ENCODE measurements around the gene CTIF. TPM values are rescaled to one million over a fixed set of nuclear protein-coding genes. Genes with fewer than 3 reads are reported as not detected.
A peak's percentile ranks its signal among the peaks of the same experiment; 100 is the strongest.

CTIF gene
- total and polyA plus RNA-seq, 5 donors, result 41.0 to 78.2 (median 48.5) TPM

DNA sequence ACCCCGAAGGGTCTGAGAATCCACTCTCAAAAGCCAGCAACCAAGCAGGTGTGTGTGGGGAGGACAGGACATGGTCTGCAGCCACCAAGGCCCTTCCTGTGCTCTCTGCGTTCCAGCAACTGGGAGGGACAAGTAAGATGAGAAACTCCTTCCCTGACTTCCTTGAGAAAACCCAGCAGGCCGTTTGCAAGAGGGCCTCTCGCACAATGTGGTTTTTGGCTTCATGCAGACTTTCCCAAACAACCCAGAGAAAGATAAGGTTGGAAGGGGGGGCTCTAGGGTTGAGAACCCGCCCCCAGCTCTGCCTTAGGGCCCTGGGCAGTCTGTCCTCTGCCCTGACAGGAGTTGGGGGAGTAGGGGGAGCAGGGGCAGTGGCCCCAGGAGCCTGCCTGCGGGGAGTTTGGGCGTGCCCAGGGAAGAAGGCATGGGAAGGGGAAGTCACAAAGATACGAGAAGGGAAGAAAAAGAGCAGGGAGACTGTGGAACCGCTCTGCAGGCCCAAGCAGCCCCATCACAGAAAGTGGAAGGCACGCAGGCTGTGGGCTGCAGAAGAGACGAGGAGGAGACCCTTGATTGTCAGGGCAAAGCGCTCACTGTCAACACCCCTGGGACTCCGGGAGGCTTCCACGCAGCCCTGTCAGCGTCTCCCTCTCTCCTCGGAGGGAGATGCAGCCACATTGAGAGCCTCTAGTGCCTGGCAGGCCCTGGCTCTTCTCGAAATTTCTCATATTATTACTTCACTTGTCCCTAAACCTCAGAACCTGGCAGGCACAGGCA, 312.2 kb downstream of the CTIF start:
- Histone ChIP-seq H3K4me3 (ENCODE audit: low read length) (no peak overlapping the region), H3K27me3 (ENCODE audit: control insufficient read depth, insufficient read depth) (no peaks in the 10 kb centered on the region), H3K27ac (ENCODE audit: low read length) (peak overlapping the region; percentile 88), H3K4me1 (ENCODE audit: control insufficient read depth, insufficient read depth, low read length) (peaks cover 28% of the 10 kb centered on the region), H3K9me3 (ENCODE audit: control insufficient read depth, low read length) (no peaks in the 10 kb centered on the region)
- peak; percentile 81 to 82 for ATAC-seq
- intact Hi-C loops (cut with DNase I), result loop anchor here in 1 of 4 donors (5.0 kb wide), 1 partner anchor 76 kb away; no protein-coding TSS in a partner anchor
- WGBS, result 19% methylated on average over 17 of the region's 17 CpGs
- DNase-seq, result peak; percentile 72 to 89 (median 87)

DNA sequence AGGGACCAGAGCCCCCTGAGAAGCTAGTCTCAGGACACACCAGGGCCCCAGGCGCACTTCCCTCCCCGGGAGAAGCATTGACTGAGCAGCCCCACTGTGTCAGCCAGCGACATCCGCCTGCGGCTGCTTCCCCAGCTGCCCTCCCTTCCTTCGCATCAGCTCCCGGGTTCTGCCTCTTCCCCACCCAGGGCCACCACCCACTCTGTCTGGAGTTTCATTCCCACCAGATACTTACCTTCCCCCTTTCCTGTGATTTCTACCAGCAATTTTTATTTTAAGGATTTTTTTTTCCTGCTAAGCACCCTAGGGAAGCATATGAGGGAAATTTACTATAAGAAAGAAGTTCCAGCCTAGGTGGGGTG, 312.7 kb downstream of the CTIF start:
- H3K4me3 ChIP-seq (ENCODE audit: low read length), result no peak overlapping the region
- WGBS, result 29% methylated on average over 7 of the region's 7 CpGs
- peak; percentile 80 to 92 (median 89) for DNase-seq
- H3K27me3 ChIP-seq (ENCODE audit: control insufficient read depth, insufficient read depth), result no peaks in the 10 kb centered on the region
- peak overlapping the region; percentile 88 for H3K27ac ChIP-seq (ENCODE audit: low read length)
- ATAC-seq, result peak; percentile 76 to 79
- H3K4me1 ChIP-seq (ENCODE audit: control insufficient read depth, insufficient read depth, low read length), result peaks cover 28% of the 10 kb centered on the region
- intact Hi-C loops (cut with DNase I), result loop anchor here in 1 of 4 donors (5.0 kb wide), 1 partner anchor 76 kb away; no protein-coding TSS in a partner anchor
- H3K9me3 ChIP-seq (ENCODE audit: control insufficient read depth, low read length), result no peaks in the 10 kb centered on the region

DNA sequence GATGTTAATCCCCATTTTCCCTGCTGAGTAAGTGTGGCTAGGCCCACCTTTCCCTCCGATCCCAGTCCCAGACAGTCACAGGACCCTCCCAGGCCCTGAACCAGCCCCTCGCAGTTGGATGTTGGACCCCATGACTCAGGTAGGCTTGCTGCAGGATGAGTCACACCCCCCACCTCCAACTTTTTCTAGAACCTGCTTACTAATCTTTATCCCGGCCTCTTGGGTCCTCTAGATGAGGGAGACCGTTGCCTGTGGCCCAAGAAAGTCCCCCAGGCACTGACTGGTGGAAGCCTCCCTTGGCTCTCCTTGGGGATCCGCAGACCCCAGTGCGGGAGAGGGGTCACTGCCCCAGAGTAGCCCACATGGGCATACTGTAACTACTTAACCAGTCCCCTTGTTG, 313.5 kb downstream of the CTIF start:
- DNase-seq (peak in 2 of 3 donors; percentile 31 to 42), ATAC-seq (no peak)
- peak overlapping the region; percentile 62 for H3K27ac ChIP-seq (ENCODE audit: low read length)
- no peaks in the 10 kb centered on the region for H3K9me3 ChIP-seq (ENCODE audit: control insufficient read depth, low read length)
- WGBS, result 85% methylated on average over 6 of the region's 6 CpGs
- H3K27me3 ChIP-seq (ENCODE audit: control insufficient read depth, insufficient read depth), result no peaks in the 10 kb centered on the region
- H3K4me1 ChIP-seq (ENCODE audit: control insufficient read depth, insufficient read depth, low read length), result peaks cover 28% of the 10 kb centered on the region
- H3K4me3 ChIP-seq (ENCODE audit: low read length), result no peak overlapping the region
- intact Hi-C loops (cut with DNase I), result loop anchor here in 1 of 4 donors (5.0 kb wide), 1 partner anchor 75 kb away; no protein-coding TSS in a partner anchor

DNA sequence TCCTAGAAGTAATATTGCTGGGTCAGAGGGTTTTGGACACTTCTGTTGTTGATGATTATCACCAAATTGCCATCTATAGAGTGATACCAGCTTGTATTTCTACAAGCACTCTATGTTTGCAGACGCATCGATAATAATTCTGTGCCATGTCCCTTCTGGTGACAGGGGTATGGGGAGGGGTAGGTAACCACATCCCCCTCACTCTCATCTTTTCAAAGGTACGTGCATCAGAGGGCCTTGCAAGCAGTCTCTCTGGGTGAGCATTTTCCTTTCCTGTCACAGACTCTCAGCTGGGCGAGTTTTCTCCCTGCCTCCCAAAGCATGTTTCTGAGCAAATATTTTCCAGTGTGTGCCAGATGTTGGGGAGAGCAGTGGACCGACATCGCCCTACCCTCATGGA, 314.0 kb downstream of the CTIF start:
- intact Hi-C loops (cut with DNase I), result loop anchor here in 1 of 4 donors (5.0 kb wide), 1 partner anchor 75 kb away; no protein-coding TSS in a partner anchor
- ATAC-seq (no peak), DNase-seq (no peak)
- H3K9me3 ChIP-seq (ENCODE audit: control insufficient read depth, low read length), result no peaks in the 10 kb centered on the region
- H3K27ac ChIP-seq (ENCODE audit: low read length), result no peak overlapping the region
- H3K4me1 ChIP-seq (ENCODE audit: control insufficient read depth, insufficient read depth, low read length), result peaks cover 25% of the 10 kb centered on the region
- 82% methylated on average over 6 of the region's 6 CpGs for WGBS
- H3K4me3 ChIP-seq (ENCODE audit: low read length), result no peak overlapping the region
- no peaks in the 10 kb centered on the region for H3K27me3 ChIP-seq (ENCODE audit: control insufficient read depth, insufficient read depth)

DNA sequence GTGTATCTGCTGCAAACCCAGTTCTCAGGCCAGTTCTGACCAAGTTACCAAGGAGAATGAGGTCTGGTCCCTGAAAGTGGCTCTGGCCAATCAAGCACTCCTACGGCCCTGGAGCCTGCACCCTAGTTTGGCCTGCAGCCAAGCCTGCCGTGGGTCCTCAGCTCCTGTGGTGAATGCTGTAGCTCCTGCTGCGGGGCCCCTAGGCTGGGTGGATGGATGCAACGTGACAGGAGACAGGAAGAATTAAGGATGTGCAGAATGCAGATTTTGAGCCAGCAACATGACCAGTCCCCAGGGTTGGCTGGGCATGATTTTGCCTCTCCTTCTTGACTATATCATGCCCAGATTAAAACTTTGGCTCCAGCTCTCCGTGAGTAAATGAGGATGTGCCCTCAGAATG, 314.8 kb downstream of the CTIF start:
- Histone ChIP-seq H3K9me3 (ENCODE audit: control insufficient read depth, low read length) (no peaks in the 10 kb centered on the region), H3K4me3 (ENCODE audit: low read length) (no peak overlapping the region), H3K27me3 (ENCODE audit: control insufficient read depth, insufficient read depth) (no peaks in the 10 kb centered on the region), H3K27ac (ENCODE audit: low read length) (peak overlapping the region; percentile 36), H3K4me1 (ENCODE audit: control insufficient read depth, insufficient read depth, low read length) (peaks cover 18% of the 10 kb centered on the region)
- DNase-seq (peak in 2 of 3 donors; percentile 79 to 82), ATAC-seq (peak in 1 of 2 donors; percentile 9)
- 47% methylated on average over 5 of the region's 5 CpGs for WGBS
- intact Hi-C loops (cut with DNase I), result loop anchor here in 1 of 4 donors (5.0 kb wide), 1 partner anchor 74 kb away; no protein-coding TSS in a partner anchor

DNA sequence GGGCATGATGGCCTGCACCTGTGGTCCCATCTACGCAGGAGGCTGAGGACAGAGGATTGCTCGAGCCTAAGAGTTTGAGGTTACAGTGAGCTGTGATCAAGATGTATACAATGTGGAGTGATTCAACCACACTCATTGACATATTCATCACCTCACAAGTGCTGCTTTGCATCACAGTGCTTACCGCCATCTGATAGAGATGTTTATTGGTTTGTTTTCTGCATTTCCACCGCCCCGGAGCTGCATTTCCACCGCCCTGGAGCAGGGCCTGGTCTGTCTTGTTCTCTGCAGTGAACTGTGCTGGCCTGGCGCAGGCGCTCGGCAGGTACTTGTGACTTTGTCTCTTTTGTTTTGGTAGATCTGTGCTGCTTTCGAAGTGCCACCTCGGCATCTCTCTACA, 315.9 kb downstream of the CTIF start:
- H3K27ac ChIP-seq (ENCODE audit: low read length), result no peak overlapping the region
- intact Hi-C loops (cut with DNase I), result loop anchor here in 1 of 4 donors (5.0 kb wide), 1 partner anchor 73 kb away; no protein-coding TSS in a partner anchor
- 85% methylated on average over 11 of the region's 11 CpGs for WGBS

DNA sequence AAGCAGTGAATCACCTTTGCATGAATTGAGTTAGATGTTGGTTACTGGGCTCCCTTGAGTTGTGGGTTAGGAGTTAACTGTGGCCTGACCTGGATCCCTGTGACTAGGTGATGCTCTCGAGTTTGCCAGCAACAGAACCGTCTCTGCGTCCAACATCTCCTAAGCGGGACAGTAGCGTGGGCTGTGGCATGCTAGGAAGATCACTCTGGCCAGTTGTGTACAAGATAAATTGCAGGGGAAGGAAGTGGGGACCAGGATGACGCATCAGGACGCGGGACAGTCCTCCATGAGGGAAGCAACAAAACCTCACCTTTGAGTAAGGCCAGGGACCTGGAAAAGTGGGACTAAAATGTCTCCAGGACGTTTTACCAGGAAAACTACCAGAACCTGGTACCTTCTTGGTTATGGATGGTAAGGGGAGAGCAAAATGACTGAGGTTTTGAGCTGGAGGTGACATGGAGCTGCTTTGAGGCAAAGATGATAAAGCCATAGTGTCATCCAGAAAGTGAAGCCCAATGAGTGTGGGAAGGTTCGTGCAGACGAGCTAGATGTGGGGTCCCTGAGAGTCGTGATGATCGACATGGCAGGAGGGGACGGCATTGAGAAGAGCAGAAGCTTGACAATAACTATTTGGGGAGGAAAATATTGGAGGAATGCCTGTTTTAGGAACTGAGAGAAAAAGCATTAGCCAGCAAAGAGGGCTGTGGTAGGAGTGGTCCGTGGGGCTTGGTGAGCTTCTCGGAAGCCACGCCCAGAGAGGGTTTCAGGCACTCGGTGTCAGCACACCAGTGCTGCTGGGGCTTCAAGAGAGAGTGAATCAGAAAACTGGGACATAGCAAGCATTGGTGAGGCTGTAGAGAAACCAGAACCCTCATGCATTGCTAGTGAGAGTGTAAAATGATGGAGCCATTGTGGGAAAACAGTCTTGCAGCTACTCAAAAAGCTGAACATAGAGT, 316.9 kb downstream of the CTIF start:
- Histone ChIP-seq H3K27ac (ENCODE audit: low read length) (peak overlapping the region; percentile 25), H3K27me3 (ENCODE audit: control insufficient read depth, insufficient read depth) (no peaks in the 10 kb centered on the region), H3K4me1 (ENCODE audit: control insufficient read depth, insufficient read depth, low read length) (peaks cover 17% of the 10 kb centered on the region), H3K9me3 (ENCODE audit: control insufficient read depth, low read length) (no peaks in the 10 kb centered on the region), H3K4me3 (ENCODE audit: low read length) (no peak overlapping the region)
- ATAC-seq (peak; percentile 41 to 42), DNase-seq (peak; percentile 83 to 88 (median 87))
- intact Hi-C loops (cut with DNase I), result no loop called here
- 53% methylated on average over 18 of the region's 18 CpGs for WGBS

More for the DNA sequence above, 315.9 kb downstream of the CTIF start:
- ATAC-seq, result no peak
- Histone ChIP-seq H3K4me3 (ENCODE audit: low read length) (no peak overlapping the region), H3K4me1 (ENCODE audit: control insufficient read depth, insufficient read depth, low read length) (peaks cover 23% of the 10 kb centered on the region), H3K9me3 (ENCODE audit: control insufficient read depth, low read length) (no peaks in the 10 kb centered on the region), H3K27me3 (ENCODE audit: control insufficient read depth, insufficient read depth) (no peaks in the 10 kb centered on the region)
- DNase-seq, result peak in 2 of 3 donors; percentile 27 to 39

DNA sequence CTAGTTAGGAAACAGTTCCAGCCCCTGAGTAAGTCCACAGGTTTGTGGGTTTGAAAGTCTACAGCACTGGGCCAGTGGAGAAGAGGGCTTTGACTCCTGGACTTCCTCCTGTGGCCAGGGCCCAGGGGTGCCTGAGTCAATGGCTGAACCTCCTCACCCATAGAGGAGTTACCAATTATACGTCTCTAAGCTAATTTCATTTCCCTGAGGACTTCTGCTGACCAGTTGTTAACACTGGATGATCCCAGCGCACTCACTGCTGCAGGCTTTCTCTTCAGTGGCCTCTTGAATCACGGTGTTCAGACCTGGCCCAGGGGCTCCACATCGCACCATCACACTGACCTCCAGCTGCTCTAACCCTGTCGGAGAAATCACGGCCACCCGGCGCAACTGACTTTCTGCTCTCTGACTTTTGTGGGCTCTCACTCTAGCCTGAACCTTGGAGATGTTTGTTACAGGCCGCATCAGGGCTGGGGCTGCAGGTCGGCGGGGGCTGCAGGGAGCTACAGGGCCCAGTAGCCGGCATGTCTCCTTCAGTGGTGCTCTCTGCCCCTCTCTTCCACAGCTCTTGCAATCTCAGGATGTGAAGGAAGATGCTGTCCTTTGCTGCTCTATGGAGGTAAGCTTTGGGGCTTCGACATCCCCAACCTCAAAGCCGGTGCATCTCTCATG, 318.3 kb downstream of the CTIF start:
- H3K4me1 ChIP-seq (ENCODE audit: control insufficient read depth, insufficient read depth, low read length), result peaks cover 11% of the 10 kb centered on the region
- H3K4me3 ChIP-seq (ENCODE audit: low read length), result no peak overlapping the region
- no peak for ATAC-seq
- no peaks in the 10 kb centered on the region for H3K27me3 ChIP-seq (ENCODE audit: control insufficient read depth, insufficient read depth)
- no peaks in the 10 kb centered on the region for H3K9me3 ChIP-seq (ENCODE audit: control insufficient read depth, low read length)
- no peak overlapping the region for H3K27ac ChIP-seq (ENCODE audit: low read length)
- 93% methylated on average over 14 of the region's 14 CpGs for WGBS
- DNase-seq, result peak in 2 of 3 donors; percentile 43 to 44
- intact Hi-C loops (cut with DNase I), result no loop called here

DNA sequence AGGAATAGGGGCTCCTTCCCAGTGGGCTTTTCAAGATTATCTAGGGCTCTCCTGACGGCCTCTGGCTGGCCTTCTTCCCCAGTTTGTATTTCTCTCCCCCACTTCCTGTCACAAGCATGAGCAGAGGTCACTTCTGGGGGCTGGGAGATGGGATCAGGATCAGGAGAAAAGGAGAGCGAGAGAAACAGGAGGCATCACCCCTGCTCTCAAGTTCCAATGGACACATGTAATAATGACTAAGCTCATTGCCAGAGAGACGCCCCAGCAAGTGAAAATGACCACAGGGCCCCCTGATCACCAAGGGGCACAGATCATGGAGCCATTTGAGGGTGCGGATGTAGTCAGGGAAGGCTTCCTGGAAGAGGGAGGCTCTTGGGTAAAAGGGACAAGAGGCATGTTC, 319.8 kb downstream of the CTIF start:
- Histone ChIP-seq H3K27me3 (ENCODE audit: control insufficient read depth, insufficient read depth) (no peaks in the 10 kb centered on the region), H3K9me3 (ENCODE audit: control insufficient read depth, low read length) (no peaks in the 10 kb centered on the region), H3K27ac (ENCODE audit: low read length) (no peak overlapping the region), H3K4me3 (ENCODE audit: low read length) (no peak overlapping the region), H3K4me1 (ENCODE audit: control insufficient read depth, insufficient read depth, low read length) (peaks cover 16% of the 10 kb centered on the region)
- intact Hi-C loops (cut with DNase I), result no loop called here
- DNase-seq (peak in 2 of 3 donors; percentile 12 to 18), ATAC-seq (no peak)
- 82% methylated on average over 4 of the region's 4 CpGs for WGBS
